SK-N-SH treated with all-trans-retinoic acid at 6 μM for 48 hours (cell line): Measurements from ENCODE around the gene CCL14.

Source experiments
- ATAC-seq: fragments of 200-7000 bp; cut with Tn5 transposase; 3 replicates; pipeline ENCODE4 v1.9.1; 2020; ENCODE audit warnings: mild to moderate bottlenecking, moderate library complexity
- ARNTL ChIP-seq: fragments of 450-650 bp; formaldehyde crosslinking; IDR thresholded peaks from 2 replicates; pipeline ENCODE4 v1.5.0; 2020; ENCODE audit warnings: low read depth, mild to moderate bottlenecking, moderate library complexity, borderline replicate concordance
- CSDC2 ChIP-seq: fragments of 250-450 bp; sonication (Bioruptor Pico); IDR thresholded peaks from 2 replicates; pipeline ENCODE4 v1.5.0; 2020; ENCODE audit warnings: mild to moderate bottlenecking, moderate library complexity
- CSRNP3 ChIP-seq: fragments of 250-450 bp; sonication (Bioruptor Pico); IDR thresholded peaks from 2 replicates; pipeline ENCODE4 v1.5.1; 2021; ENCODE audit warnings: mild to moderate bottlenecking, moderate library complexity
- ESRRG ChIP-seq: fragments of 250-450 bp; sonication (Bioruptor Pico); IDR thresholded peaks from 2 replicates; pipeline ENCODE4 v1.6.1; 2021; ENCODE audit warnings: mild to moderate bottlenecking
- GLIS3 ChIP-seq: fragments of 250-450 bp; sonication (Bioruptor Pico); IDR thresholded peaks from 2 replicates; pipeline ENCODE4 v1.5.0; 2020; ENCODE audit warnings: mild to moderate bottlenecking, moderate library complexity
- OSR1 ChIP-seq: fragments of 250-450 bp; sonication (Bioruptor Pico); IDR thresholded peaks from 2 replicates; pipeline ENCODE4 v1.8.0; 2022; ENCODE audit warnings: moderate library complexity, mild to moderate bottlenecking, inconsistent platforms
- PPARA ChIP-seq: fragments of 250-450 bp; sonication (Bioruptor Pico); IDR thresholded peaks from 2 replicates; pipeline ENCODE4 v1.5.0; 2020; ENCODE audit warnings: mild to moderate bottlenecking, borderline replicate concordance
- RARB ChIP-seq: fragments of 250-450 bp; sonication (Bioruptor Pico); IDR thresholded peaks from 2 replicates; pipeline ENCODE4 v1.8.0; 2021; ENCODE audit warnings: mild to moderate bottlenecking, moderate library complexity
- SNAI2 ChIP-seq: fragments of 250-450 bp; sonication (Bioruptor Pico); IDR thresholded peaks from 2 replicates; pipeline ENCODE4 v1.5.0; 2020; ENCODE audit warnings: mild to moderate bottlenecking, moderate library complexity
- TCF4 ChIP-seq: fragments of 250-450 bp; sonication (Bioruptor Pico); IDR thresholded peaks from 2 replicates; pipeline ENCODE4 v1.8.0; 2021; ENCODE audit warnings: mild to moderate bottlenecking, moderate library complexity, borderline replicate concordance
- TOX ChIP-seq: fragments of 250-450 bp; sonication (Bioruptor Pico); IDR thresholded peaks from 2 replicates; pipeline ENCODE4 v1.8.0; 2021; ENCODE audit warnings: mild to moderate bottlenecking, moderate library complexity, borderline replicate concordance
- ZC3H10 ChIP-seq: fragments of 250-450 bp; sonication (Bioruptor Pico); IDR thresholded peaks from 2 replicates; pipeline ENCODE4 v1.5.1; 2021; ENCODE audit warnings: mild to moderate bottlenecking, moderate library complexity
- ZFP3 ChIP-seq: fragments of 250-450 bp; sonication (Bioruptor Pico); IDR thresholded peaks from 2 replicates; pipeline ENCODE4 v1.5.0; 2020; ENCODE audit warnings: mild to moderate bottlenecking, moderate library complexity
- ZFP30 ChIP-seq: fragments of 450-650 bp; formaldehyde crosslinking; IDR thresholded peaks from 2 replicates; pipeline ENCODE4 v1.5.0; 2022; ENCODE audit warnings: mild to moderate bottlenecking, moderate library complexity
- ZNF565 ChIP-seq: fragments of 450-650 bp; formaldehyde crosslinking; conservative IDR thresholded peaks from 2 replicates; pipeline ENCODE4 v1.5.0; 2020; ENCODE audit warnings: low read depth, mild to moderate bottlenecking, moderate library complexity
- ZNF70 ChIP-seq: fragments of 450-650 bp; formaldehyde crosslinking; IDR thresholded peaks from 2 replicates; pipeline ENCODE4 v1.5.0; 2020; ENCODE audit warnings: mild to moderate bottlenecking, moderate library complexity
- ZNF8 ChIP-seq: fragments of 450-650 bp; formaldehyde crosslinking; IDR thresholded peaks from 2 replicates; pipeline ENCODE4 v1.5.0; 2020; ENCODE audit warnings: mild to moderate bottlenecking, moderate library complexity
- TF ChIP-seq, protein P1 (sequence below): fragments of 250-450 bp; sonication (Bioruptor Pico); IDR thresholded peaks from 2 replicates; pipeline ENCODE4 v1.5.1; 2020; ENCODE audit warnings: low read depth, mild to moderate bottlenecking, moderate library complexity
- TF ChIP-seq, protein P2 (sequence below): fragments of 250-450 bp; sonication (Bioruptor Pico); IDR thresholded peaks from 2 replicates; pipeline ENCODE4 v1.5.0; 2020; ENCODE audit warnings: mild to moderate bottlenecking, moderate library complexity
- TF ChIP-seq, protein P3 (sequence below): fragments of 250-450 bp; sonication (Bioruptor Pico); IDR thresholded peaks from 2 replicates; pipeline ENCODE4 v1.8.0; 2021; ENCODE audit warnings: low read depth, mild to moderate bottlenecking, moderate library complexity, borderline replicate concordance
- TF ChIP-seq, protein P4 (sequence below): fragments of 250-450 bp; sonication (Bioruptor Pico); IDR thresholded peaks from 2 replicates; pipeline ENCODE4 v1.8.0; 2020; ENCODE audit warnings: mild to moderate bottlenecking, moderate library complexity, borderline replicate concordance

Gene CCL14

GRCh38 chr17:36008998-36009665, 22.6 kb upstream of the CCL14 start:
- TF ChIP-seq SNAI2 = no peak
- no peak for TF ChIP-seq CSRNP3 (CRISPR knock-in tag)
- TF ChIP-seq ZC3H10 (CRISPR knock-in tag) = no peak
- TF ChIP-seq ZNF8 (CRISPR knock-in tag) = no peak
- no peak for TF ChIP-seq ZNF565 (CRISPR knock-in tag)
- TF ChIP-seq, protein P1, sequence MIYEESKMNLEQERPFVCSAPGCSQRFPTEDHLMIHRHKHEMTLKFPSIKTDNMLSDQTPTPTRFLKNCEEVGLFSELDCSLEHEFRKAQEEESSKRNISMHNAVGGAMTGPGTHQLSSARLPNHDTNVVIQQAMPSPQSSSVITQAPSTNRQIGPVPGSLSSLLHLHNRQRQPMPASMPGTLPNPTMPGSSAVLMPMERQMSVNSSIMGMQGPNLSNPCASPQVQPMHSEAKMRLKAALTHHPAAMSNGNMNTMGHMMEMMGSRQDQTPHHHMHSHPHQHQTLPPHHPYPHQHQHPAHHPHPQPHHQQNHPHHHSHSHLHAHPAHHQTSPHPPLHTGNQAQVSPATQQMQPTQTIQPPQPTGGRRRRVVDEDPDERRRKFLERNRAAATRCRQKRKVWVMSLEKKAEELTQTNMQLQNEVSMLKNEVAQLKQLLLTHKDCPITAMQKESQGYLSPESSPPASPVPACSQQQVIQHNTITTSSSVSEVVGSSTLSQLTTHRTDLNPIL (CRISPR knock-in tag) = no peak
- no peak for TF ChIP-seq ZFP30 (CRISPR knock-in tag)
- TF ChIP-seq, protein P2, sequence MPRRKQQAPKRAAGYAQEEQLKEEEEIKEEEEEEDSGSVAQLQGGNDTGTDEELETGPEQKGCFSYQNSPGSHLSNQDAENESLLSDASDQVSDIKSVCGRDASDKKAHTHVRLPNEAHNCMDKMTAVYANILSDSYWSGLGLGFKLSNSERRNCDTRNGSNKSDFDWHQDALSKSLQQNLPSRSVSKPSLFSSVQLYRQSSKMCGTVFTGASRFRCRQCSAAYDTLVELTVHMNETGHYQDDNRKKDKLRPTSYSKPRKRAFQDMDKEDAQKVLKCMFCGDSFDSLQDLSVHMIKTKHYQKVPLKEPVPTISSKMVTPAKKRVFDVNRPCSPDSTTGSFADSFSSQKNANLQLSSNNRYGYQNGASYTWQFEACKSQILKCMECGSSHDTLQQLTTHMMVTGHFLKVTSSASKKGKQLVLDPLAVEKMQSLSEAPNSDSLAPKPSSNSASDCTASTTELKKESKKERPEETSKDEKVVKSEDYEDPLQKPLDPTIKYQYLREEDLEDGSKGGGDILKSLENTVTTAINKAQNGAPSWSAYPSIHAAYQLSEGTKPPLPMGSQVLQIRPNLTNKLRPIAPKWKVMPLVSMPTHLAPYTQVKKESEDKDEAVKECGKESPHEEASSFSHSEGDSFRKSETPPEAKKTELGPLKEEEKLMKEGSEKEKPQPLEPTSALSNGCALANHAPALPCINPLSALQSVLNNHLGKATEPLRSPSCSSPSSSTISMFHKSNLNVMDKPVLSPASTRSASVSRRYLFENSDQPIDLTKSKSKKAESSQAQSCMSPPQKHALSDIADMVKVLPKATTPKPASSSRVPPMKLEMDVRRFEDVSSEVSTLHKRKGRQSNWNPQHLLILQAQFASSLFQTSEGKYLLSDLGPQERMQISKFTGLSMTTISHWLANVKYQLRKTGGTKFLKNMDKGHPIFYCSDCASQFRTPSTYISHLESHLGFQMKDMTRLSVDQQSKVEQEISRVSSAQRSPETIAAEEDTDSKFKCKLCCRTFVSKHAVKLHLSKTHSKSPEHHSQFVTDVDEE = no peak
- no peak for TF ChIP-seq ZNF70 (CRISPR knock-in tag)
- no peak for TF ChIP-seq ARNTL (CRISPR knock-in tag)
- no peak for TF ChIP-seq TOX
- TF ChIP-seq GLIS3 (CRISPR knock-in tag) = no peak
- TF ChIP-seq OSR1 (CRISPR knock-in tag) = no peak
- TF ChIP-seq, protein P3, sequence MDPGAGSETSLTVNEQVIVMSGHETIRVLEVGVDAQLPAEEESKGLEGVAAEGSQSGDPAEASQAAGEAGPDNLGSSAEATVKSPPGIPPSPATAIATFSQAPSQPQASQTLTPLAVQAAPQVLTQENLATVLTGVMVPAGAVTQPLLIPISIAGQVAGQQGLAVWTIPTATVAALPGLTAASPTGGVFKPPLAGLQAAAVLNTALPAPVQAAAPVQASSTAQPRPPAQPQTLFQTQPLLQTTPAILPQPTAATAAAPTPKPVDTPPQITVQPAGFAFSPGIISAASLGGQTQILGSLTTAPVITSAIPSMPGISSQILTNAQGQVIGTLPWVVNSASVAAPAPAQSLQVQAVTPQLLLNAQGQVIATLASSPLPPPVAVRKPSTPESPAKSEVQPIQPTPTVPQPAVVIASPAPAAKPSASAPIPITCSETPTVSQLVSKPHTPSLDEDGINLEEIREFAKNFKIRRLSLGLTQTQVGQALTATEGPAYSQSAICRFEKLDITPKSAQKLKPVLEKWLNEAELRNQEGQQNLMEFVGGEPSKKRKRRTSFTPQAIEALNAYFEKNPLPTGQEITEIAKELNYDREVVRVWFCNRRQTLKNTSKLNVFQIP (CRISPR knock-in tag) = no peak
- no peak; the same call in 2 of the 3 replicates for ATAC-seq

DNA sequence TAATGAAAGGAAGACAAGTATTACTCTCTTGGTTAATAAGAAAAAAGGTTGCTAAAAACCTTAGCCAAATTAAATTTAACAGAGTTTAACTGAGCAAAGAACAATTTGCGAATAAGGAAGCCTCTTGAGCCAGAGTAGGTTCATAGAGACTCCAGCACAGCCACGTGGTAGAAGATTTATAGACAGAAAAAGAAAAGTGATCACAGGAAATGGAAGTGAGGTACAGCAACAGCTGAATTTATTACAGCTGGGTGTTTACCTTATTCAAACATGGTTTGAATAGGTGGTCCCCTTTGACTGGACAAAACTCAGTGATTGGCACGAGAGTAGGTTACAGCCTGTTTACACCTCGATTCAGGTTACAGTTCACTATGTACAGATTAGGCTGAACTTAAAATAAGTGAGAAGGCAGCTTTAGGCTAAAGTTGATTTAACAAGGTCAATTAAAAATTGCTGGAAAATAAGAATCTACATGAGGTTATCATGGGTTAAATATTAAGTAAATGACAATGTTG, 18.1 kb upstream of the CCL14 start:
- no peak for ATAC-seq
- TF ChIP-seq ZNF565 (CRISPR knock-in tag) (no peak), ZFP30 (CRISPR knock-in tag) (no peak), ZC3H10 (CRISPR knock-in tag) (no peak), OSR1 (CRISPR knock-in tag) (no peak), CSRNP3 (CRISPR knock-in tag) (no peak), RARB (CRISPR knock-in tag) (no peak), TOX (no peak), TCF4 (no peak), ZFP3 (CRISPR knock-in tag) (no peak), ESRRG (CRISPR knock-in tag) (no peak), PPARA (CRISPR knock-in tag) (no peak), ZNF8 (CRISPR knock-in tag) (no peak), GLIS3 (CRISPR knock-in tag) (no peak), ZNF70 (CRISPR knock-in tag) (no peak), SNAI2 (no peak), CSDC2 (CRISPR knock-in tag) (no peak)
- TF ChIP-seq, protein P2 = no peak
- TF ChIP-seq, protein P3 (CRISPR knock-in tag) = no peak
- TF ChIP-seq, protein P4, sequence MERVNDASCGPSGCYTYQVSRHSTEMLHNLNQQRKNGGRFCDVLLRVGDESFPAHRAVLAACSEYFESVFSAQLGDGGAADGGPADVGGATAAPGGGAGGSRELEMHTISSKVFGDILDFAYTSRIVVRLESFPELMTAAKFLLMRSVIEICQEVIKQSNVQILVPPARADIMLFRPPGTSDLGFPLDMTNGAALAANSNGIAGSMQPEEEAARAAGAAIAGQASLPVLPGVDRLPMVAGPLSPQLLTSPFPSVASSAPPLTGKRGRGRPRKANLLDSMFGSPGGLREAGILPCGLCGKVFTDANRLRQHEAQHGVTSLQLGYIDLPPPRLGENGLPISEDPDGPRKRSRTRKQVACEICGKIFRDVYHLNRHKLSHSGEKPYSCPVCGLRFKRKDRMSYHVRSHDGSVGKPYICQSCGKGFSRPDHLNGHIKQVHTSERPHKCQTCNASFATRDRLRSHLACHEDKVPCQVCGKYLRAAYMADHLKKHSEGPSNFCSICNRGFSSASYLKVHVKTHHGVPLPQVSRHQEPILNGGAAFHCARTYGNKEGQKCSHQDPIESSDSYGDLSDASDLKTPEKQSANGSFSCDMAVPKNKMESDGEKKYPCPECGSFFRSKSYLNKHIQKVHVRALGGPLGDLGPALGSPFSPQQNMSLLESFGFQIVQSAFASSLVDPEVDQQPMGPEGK (CRISPR knock-in tag) = no peak
- TF ChIP-seq, all 23 proteins: peak for 0
